GM21737 (cell line): ENCODE data around the gene BACE2.

Experiments
- ATAC-seq: cut with Tn5 transposase; IDR thresholded peaks from one replicate; pipeline ENCODE4 v1.9.1; 2021; ENCODE audit warnings: mild to moderate bottlenecking, moderate library complexity; ENCODE audit not compliant: unreplicated experiment

BACE2 gene

DNA sequence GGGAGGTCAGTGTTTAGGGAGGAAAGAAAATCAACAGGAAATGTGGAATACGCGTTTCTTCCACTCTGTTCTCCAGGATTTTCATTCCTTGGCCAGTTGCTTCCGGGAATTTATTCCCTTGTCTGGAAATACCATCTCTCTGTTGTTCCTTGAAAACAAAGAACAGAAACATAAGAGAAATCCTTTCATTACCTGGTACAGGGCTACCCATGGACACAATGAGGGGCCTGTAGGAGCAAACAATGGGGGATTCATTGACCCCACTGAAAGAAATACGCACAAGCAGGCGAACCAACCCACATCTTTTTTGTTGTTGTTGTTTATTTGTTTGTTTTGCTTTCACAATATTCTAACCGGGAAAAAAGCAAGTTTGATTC, 20.0 kb upstream of the BACE2 start:
- no peak for ATAC-seq

DNA sequence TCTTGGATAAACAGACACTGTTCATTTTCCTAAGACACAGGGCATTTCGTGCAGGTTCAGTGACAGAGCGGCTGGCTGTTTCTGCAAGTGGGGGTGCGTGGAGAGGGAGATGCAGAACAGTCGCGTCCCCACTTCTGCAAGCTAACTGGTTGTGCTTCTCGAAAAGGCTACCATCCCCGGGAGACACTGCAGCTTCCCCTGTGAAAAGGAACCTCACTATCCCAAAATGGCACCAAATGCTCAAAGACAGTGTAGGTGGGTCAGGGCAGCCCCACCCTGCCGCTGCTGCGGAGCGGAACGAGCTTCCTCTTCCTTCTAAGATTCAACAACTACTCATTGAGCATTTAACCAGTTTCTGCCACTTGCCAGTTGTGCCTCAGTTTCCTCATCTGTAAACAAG, 19.2 kb upstream of the BACE2 start:
- no peak for ATAC-seq

GRCh38 chr21:41149199-41149598, 18.8 kb upstream of the BACE2 start:
- ATAC-seq, result no peak

DNA sequence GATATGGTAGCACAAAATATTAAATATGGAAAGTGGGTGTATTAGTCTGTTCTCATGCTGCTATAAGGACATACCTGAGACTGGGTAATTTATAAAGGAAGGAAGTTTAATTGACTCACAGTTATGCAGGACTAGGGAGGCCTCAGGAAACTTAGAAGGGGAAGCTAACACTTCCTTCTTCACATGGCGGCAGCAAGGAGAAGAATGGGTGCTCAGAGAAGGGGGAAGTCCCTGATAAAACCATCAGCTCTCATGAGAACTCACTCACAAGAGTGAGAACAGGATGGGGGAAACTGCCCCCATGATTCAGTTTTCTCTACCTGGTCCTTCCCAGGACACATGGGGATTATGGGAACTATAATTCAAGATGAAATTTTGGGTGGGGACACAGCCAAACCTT, 15.8 kb upstream of the BACE2 start:
- ATAC-seq, result no peak

DNA sequence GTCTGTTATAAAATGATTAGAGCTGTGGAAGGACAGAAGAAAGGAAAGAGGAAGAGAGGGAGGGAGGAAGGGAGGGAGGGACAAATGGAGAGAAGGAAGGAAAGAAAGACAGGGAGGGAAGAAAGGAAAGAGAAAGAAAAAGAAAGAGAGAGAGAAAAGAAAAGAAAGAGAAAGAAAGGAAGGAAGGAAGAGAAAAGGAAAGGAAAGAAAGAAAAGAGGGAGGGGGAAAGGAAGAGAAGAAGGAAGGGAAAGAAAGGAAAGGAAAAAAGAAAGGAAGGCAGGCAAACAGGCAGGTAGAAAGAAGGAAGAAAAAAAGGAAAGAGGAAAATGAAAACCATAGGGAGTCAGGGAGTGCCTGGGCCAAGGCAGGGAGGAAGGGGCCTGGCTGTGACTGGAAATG, 14.5 kb upstream of the BACE2 start:
- ATAC-seq, result no peak

DNA sequence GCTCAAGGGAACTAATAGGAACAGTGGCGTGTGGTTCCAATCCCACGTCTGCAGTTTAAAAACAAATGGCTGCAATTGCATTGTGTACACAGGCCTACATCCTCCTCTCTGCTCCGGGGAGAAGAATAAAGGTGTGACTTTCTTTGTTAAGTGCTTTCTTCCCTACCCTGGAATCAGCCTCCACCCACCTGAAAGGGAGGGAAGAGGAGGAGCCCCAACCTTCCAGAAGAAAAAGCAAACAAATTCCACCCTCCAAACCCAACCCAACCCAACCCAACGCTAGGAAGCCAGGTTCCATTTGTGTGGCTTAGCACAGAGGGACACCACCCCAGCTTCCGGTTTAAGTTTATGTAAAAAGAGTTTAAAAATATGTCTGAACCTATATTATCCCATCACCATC, 11.8 kb upstream of the BACE2 start:
- no peak for ATAC-seq

- ATAC-seq, result no peak
Observed at GRCh38 chr21:41158026-41158425, 9.9 kb upstream of the BACE2 start.

- ATAC-seq, result no peak
Observed at GRCh38 chr21:41160036-41160435, 7.9 kb upstream of the BACE2 start.

- ATAC-seq, result no peak
Observed at GRCh38 chr21:41161428-41161827, 6.5 kb upstream of the BACE2 start.

- no peak for ATAC-seq
Observed at GRCh38 chr21:41162096-41162495, 5.9 kb upstream of the BACE2 start.

- no peak for ATAC-seq
Observed at GRCh38 chr21:41163091-41163490, 4.9 kb upstream of the BACE2 start.

- ATAC-seq, result no peak
Observed at GRCh38 chr21:41164052-41164451, 3.9 kb upstream of the BACE2 start.

DNA sequence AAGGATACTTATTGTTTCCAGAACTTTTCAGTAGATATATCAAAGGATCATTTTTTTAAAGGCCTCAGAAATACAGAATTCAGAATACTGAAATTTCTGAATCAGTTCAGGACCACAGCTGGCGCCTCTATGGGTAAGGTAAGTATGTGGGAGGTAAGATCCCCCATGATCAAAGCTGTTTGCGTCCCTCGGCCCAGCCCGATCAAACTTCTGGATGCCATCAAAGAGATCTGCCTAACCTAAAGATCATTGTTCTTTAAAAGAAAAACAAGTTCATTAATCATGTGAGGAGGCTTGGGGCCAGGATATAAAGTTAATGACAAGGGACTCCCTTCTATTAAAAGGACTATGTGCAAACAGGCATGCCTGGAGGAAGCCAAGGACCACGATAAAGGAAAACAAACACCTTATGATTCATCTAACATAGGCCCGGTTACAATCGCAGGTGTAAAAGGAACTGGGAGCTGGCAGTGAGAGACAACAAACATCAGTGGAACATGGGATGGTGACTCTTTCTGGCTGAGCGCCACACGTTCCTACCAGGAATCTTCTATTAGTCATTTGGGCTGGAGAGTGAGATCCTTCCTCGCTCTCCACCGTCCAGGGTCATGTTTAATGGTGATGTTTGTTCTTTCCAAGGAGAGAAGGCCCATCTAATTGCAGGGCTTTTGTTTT, 2.8 kb upstream of the BACE2 start:
- ATAC-seq, result no peak

DNA sequence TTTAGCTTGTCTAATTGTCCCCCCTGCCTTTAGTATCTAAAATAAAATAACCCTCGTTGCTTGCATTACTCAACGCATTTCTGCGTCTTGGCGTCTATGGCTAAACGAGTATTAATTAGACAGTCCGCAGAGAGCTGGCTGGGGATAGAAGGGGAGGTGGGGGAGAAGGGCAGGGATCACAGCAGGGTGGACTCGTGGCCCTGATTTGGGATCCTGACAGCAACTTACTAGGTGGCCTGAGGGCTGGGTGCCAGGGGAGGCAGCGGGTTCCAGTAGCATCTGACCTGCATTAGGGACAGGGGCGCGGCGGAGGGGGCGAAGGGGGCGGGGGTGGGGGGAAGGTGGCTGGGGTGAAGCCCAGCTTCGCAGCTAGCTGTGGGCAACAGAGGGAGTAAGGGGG, 1.1 kb upstream of the BACE2 start:
- no peak for ATAC-seq

DNA sequence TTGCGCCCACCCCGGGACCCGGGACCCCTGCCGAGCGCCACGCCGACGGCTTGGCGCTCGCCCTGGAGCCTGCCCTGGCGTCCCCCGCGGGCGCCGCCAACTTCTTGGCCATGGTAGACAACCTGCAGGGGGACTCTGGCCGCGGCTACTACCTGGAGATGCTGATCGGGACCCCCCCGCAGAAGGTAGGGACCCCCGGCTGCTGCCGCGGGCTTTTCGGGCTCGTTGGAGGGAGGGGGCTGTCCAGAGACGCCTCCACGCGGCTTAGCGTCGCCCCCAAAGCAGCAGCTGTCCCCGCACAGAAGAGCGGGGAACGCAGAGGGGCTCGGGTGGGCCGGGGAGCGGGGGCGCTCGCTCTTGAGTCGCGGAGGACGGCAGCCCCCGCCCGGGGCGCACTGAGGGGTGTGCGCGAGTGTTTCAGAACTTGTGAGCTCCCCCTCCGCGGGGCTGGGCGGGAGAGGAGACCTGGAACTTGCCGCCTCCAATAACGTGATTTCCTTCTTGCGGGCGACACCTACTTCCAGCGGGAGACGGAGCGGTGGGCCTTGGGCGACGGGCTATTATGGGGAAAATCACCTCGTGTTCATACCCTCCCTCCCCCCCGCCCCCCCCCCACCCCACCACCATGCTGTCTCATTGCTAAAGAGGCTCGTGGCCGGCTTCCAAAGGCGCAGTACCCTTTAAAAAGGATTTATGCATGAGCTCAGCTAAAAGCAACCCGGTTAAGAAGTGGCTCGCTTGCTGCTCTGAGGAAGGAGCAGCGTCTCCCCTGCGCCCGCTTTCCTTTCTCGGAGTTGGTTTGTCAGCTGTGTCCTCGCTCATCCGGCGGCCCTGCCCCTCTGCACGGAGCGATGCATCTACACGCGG, 664 bp downstream of the BACE2 start:
- ATAC-seq, result no peak

DNA sequence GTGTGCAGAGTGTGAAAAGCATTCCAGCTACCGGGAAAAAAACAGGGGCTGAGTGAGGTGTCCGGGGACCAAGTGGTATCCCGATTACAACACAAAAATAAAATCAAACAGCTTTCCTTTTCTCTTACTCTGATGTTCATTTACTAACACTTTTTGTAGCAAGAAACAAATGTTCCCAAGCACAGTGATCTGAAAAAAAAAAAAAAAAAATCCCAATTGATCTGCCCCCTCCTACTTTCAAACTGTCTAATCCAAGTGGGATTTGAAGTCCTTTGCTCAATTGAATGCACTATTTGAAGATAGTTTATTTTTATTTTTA, 1.3 kb downstream of the BACE2 start:
- ATAC-seq, result no peak

DNA sequence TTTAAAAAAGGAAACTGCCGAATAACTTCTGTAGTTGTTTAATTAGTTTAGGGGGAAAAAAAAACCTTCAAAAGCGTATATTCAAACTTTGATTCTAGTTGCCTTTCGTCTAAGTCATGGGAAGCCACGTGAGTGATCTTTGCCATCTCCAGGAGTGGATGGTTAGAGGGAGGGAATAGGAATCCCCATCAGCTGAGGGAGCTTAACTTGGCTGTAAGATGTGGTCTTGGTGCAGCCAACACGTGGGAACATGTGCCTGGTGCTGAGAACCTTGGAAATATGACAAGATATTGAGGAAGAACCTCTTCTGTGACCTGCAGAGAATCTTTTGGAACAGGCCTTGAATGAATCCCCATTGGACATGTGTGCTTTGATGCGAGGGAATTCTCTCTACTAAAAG, 1.7 kb downstream of the BACE2 start:
- ATAC-seq, result no peak

DNA sequence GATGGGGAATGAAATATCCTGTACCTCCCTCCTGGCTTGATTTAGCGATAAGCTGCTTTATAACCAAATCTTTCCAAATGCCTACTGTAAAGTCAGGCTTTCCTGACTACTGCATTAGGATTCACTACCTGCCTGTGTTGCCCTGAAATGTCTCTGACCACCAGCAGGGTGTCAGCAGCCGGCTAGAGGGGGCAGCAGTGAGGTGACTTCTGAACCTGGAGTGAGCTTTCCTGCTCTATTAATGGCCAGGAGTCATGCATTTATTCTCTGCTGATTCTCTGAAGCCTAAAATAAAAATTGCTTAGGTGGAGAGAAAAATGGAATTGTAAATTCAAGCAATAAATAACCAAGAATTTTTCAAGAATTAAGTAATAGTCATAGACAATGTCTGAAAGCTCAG, 2.5 kb downstream of the BACE2 start:
- ATAC-seq, result no peak

DNA sequence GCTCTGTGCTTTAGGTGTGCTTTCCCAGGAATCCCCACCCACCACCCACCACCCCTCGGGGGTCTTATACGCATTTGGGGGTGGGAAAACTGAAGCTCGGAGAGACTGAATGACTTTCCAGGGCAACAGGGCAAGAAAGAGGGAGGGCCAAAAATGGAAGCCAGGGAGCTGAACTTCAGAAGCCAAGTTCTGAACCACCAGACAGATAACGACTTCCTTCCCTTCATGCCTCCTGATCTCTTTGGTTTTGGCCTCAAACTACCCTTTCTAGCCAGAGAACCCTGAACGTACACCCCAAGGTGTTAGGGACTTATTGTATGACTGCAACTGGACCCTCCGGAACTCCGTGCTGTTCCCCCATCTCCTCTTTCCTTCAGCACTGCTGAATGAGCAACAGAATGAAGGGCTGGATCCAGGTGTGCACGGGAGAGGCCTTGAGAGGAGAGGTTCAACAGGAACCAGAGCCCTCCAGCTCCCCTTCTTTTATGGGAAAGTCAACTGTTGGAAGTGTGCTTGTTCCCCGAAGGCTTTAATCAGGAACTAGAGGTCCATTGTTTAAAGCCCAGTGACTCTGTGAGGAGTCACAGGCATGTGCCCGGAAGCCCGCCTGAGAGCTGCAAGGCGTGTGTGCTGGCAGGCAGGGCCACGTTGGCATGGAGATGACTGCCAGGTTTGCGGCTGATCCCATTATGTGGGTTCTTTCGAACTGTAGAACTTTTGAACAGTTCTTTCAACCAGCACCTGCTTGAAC, 3.1 kb downstream of the BACE2 start:
- no peak for ATAC-seq

GRCh38 chr21:41175080-41175479, 7.1 kb downstream of the BACE2 start:
- no peak for ATAC-seq

DNA sequence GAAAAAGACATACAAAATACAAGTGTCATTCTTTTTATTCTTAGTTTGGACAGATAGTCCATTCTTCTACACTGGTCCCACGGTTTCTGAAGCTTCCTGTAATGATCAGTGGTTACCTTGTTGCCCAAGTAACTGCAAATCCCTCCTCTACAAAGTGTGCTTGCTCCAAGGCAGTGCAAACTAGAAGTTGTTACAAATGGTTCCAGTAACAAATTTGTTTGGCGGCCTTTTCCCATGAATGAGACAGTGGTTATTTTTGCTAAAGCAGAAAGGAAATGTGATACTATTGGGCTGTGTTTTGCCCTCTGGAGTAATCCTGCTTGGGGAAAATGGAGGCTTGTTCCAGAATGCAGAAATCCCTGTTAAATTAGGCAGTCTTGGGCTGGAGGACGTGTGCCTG, 8.9 kb downstream of the BACE2 start:
- no peak for ATAC-seq

GRCh38 chr21:41180752-41181151, 12.8 kb downstream of the BACE2 start:
- no peak for ATAC-seq
